ENCODE data around the gene IMMP2L.

GRCh38 chr7:111301891-111302290 is 260.4 kb downstream of the IMMP2L start:
- TF ChIP-seq, protein P1, sequence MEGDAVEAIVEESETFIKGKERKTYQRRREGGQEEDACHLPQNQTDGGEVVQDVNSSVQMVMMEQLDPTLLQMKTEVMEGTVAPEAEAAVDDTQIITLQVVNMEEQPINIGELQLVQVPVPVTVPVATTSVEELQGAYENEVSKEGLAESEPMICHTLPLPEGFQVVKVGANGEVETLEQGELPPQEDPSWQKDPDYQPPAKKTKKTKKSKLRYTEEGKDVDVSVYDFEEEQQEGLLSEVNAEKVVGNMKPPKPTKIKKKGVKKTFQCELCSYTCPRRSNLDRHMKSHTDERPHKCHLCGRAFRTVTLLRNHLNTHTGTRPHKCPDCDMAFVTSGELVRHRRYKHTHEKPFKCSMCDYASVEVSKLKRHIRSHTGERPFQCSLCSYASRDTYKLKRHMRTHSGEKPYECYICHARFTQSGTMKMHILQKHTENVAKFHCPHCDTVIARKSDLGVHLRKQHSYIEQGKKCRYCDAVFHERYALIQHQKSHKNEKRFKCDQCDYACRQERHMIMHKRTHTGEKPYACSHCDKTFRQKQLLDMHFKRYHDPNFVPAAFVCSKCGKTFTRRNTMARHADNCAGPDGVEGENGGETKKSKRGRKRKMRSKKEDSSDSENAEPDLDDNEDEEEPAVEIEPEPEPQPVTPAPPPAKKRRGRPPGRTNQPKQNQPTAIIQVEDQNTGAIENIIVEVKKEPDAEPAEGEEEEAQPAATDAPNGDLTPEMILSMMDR (IDR thresholded peaks at IDR 0.05) = no peak
- no peak for TF ChIP-seq POLR2A (IDR thresholded peaks at IDR 0.05)

Data from uterus (tissue), 2 donors.